Fibroblast of villous mesenchyme (primary cell): ENCODE measurements around the gene INPP5J. TPM values are rescaled to one million over a fixed set of nuclear protein-coding genes. Genes with fewer than 3 reads are reported as not detected.
"Not testable (repeated sequence)": the region's sequence is repeated elsewhere in the genome, so short reads cannot be mapped to it uniquely, and the experiment has no call there.

Source experiments
- DNase-seq: peaks from one replicate; pipeline ENCODE4 v3.0.0-alpha.2; 2010; ENCODE audit warnings: low read depth
- H3K4me3 ChIP-seq: 2 replicates; pipeline ENCODE4 v1.5.1; 2011; ENCODE audit warnings: low read depth, mild to moderate bottlenecking, low read length
- total RNA-seq: library from RNA; depleted of rRNA; stranded (reverse); fragments of >200 nt; gene quantifications from 2 replicates; pipeline ENCODE4 v1.2.3, GENCODE V29; 2012
- TF ChIP-seq, protein P1 (sequence below): IDR thresholded peaks from 2 replicates; pipeline ENCODE4 v1.5.1; 2012; ENCODE audit warnings: low read depth, mild to moderate bottlenecking, low read length; ENCODE audit not compliant: insufficient read depth

Gene INPP5J
- total RNA-seq, 1 donor = 0.43 TPM

DNA sequence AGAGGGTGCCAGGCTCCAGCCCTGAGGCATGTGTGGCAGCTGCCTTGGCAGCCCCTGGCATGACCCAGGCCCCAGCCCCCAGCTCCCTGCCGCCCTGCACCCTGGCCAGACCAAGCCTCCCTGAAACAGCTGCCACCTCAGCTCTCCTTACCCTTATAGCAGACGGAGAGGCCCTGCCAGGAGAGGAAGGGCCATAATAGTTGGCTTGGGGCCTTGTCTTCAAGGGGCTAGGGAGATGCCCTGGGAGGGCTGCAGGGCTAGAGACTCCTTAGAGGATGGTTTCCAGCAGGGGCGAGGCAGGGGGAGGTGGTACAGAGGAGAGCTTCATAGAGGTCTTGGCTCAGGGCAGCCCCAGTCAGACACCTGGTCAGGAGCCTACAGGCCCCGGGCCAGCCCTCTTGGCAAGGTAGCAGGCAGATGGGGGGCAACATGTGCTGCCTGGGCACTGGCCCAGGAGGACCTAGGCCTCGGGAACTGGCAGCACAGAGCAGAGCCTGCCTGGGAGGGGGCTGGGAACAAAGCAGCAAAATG, 28.7 kb upstream of the INPP5J start:
- H3K4me3 ChIP-seq = no peak overlapping the region
- TF ChIP-seq, protein P1, sequence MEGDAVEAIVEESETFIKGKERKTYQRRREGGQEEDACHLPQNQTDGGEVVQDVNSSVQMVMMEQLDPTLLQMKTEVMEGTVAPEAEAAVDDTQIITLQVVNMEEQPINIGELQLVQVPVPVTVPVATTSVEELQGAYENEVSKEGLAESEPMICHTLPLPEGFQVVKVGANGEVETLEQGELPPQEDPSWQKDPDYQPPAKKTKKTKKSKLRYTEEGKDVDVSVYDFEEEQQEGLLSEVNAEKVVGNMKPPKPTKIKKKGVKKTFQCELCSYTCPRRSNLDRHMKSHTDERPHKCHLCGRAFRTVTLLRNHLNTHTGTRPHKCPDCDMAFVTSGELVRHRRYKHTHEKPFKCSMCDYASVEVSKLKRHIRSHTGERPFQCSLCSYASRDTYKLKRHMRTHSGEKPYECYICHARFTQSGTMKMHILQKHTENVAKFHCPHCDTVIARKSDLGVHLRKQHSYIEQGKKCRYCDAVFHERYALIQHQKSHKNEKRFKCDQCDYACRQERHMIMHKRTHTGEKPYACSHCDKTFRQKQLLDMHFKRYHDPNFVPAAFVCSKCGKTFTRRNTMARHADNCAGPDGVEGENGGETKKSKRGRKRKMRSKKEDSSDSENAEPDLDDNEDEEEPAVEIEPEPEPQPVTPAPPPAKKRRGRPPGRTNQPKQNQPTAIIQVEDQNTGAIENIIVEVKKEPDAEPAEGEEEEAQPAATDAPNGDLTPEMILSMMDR = no peak
- no peak for DNase-seq

DNA sequence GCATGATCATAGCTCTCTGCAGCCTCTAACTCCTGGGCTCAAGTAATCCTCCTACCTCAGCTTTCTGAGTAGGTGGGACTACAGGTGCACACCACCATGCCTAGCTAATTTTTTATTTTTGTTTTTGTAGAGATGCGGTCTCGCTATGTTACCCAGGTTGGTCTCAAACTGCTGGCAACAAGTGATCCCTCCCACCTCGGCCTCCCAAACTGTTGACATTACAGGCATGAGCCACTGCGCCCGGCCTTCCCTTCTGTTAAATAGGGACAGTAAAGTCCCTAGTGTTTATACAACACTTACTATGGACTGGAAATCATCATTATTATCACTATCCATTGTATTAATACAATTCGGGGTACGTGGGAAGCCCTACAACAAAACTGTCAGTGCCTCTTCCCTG, 28.0 kb upstream of the INPP5J start:
- DNase-seq = no peak
- TF ChIP-seq, protein P1 = no peak
- no peak overlapping the region for H3K4me3 ChIP-seq

DNA sequence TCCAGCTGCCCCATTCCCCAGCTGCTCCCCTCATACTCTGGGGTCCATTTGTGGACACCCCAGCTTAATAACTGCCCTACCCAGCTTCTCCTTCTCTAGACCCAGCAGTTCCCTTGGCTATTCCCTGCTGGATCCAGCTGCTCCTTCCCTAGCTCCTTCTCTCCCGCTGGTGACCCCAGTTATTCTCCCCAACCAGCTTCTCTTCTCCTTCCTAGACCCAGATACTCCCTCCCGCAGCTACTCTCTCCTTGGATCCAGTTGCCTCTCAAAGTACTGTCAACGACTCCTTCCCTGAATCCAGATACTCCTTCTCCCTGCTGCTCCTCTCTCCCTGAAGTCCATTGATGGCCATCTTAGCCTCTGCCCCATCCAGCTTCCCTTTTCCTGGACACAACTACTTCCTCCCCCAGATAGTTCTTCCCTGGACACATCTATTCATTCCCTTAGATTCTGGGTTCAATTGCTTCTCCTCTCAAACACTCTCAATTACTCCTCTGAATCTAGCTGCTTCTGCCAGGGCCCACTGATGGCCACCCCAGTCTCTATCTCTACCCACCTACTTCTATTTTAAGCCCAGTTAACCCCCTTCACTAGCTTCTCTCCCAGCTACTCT, 27.0 kb upstream of the INPP5J start:
- DNase-seq = no peak
- H3K4me3 ChIP-seq = no peak overlapping the region
- TF ChIP-seq, protein P1 = no peak

DNA sequence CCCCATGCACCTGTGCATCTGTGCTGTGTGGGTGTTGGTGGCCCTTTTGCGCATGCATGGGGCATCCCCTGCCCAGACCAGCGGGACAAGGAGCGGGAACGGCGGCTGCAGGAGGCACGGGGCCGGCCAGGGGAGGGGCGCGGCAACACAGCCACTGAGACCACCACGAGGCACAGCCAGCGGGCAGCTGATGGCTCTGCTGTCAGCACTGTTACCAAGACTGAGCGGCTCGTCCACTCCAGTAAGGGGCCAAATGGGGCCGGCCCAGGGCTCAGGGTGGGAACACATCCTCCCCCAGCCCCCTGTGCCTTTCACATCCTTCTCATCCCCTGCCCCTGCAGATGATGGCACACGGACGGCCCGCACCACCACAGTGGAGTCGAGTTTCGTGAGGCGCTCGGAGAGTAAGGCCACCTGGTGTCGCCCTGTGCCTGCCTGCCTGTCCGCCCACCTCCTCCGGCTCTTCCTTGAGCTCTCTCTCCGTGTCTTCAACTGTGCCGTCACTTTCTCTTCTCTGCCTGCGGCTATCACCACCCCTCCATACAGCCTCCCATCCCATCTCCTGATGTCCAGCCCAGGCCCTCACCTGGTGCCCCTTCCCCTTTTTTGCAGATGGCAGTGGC, 26.0 kb upstream of the INPP5J start:
- no peak for DNase-seq
- TF ChIP-seq, protein P1 = no peak
- no peak overlapping the region for H3K4me3 ChIP-seq

DNA sequence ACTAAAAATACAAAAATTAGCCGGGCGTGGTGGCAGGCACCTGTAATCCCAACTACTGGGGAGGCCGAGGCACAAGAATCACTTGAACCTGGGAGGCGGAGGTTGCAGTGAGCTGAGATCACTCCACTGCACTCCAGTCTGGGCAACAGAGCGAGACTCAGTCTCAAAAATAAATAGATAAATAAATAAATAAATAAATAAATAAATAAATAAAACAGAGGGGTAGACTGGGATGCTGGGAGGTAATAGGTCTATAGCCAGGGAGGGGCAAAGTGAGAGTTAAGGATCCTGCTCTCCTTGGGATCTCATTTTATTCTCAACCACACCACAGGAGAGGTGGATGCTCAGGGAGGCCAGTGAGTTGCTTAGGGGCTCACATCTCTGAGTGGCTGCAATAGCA, 25.2 kb upstream of the INPP5J start:
- DNase-seq, H3K4me3 ChIP-seq: not testable (repeated sequence)

DNA sequence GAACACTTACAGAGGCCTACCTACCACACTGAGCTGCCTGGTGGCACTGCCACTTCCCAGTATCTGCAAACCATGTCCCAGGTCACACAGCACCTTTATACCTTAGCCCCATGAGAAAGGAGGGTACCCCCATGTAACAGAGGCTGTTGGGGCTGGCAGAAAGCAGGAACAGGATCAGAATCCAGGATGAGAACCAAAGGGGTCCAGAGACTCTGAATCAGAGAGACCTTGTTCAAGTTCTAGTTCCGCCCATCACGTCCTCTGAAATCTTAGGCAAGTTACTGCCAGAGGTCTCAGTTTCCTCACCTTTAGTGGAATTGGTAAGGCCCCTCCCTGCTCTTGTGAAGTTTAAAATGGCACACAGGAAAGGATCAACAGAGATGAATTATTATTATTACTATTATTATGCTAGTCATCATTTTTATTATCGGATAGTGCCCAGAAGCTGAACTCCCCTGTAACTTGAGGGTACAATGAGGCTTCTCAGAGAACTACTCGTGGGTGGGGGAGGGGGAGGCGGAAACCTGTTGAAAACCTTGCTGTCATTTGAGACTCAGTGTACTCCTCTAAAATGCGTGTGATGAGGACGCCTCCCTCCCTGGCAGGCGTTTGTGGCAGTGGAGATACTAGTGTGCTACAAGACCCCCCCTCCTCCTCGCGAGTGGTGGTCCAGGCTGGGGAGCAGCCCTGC, 24.7 kb upstream of the INPP5J start:
- TF ChIP-seq, protein P1 = no peak
- DNase-seq = no peak
- H3K4me3 ChIP-seq = no peak overlapping the region

DNA sequence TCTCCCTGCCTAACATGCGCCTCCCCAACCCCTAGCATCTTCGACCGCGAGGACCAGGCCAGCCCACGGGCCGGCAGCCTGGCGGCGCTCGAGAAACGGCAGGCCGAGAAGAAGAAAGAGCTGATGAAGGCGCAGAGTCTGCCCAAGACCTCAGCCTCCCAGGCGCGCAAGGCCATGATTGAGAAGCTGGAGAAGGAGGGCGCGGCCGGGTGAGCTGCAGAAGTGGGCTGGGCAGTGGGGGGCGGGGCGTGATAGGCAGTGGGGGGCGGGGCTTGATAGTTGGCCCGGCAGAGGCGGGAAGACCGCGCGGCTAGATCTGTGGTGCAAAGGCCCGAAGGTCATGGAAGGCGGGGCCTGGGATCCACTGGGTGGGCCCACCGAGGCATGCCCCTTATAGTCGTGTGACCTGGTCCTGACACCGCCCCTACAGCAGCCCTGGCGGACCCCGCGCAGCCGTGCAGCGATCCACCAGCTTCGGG, 24.1 kb upstream of the INPP5J start:
- no peak overlapping the region for H3K4me3 ChIP-seq
- DNase-seq = no peak
- TF ChIP-seq, protein P1 = no peak
